Endodermal cell (in vitro differentiated cells): ENCODE measurements around the gene GRID1. TPM values are rescaled to one million over a fixed set of nuclear protein-coding genes. Genes with fewer than 3 reads are reported as not detected.

Experiments used
- DNase-seq: peaks from one replicate; pipeline ENCODE4 v3.0.0-alpha.2; 2017
- H3K27ac ChIP-seq: 2 replicates; pipeline ENCODE4 v1.5.1; 2013; ENCODE audit warnings: mild to moderate bottlenecking, low read depth, low read length, moderate library complexity
- H3K27me3 ChIP-seq: 2 replicates; pipeline ENCODE4 v1.6.1; 2013; ENCODE audit warnings: mild to moderate bottlenecking, low read length, moderate library complexity; ENCODE audit not compliant: insufficient read depth, control insufficient read depth, poor library complexity, severe bottlenecking
- H3K36me3 ChIP-seq: 2 replicates; pipeline ENCODE4 v1.7.0; 2013; ENCODE audit warnings: mild to moderate bottlenecking, low read length, moderate library complexity; ENCODE audit not compliant: control insufficient read depth, insufficient read depth
- H3K4me1 ChIP-seq: one replicate; pipeline ENCODE4 v1.7.0; 2013; ENCODE audit warnings: low read length; ENCODE audit not compliant: control insufficient read depth, insufficient read depth
- H3K4me3 ChIP-seq: 2 replicates; pipeline ENCODE4 v1.5.1; 2013; ENCODE audit warnings: mild to moderate bottlenecking, low read length, moderate library complexity
- H3K9ac ChIP-seq: 2 replicates; pipeline ENCODE4 v1.6.1; 2013; ENCODE audit warnings: mild to moderate bottlenecking, low read length, moderate library complexity; ENCODE audit not compliant: poor library complexity, severe bottlenecking; ENCODE audit errors: extremely low read depth
- H3K9me3 ChIP-seq: 2 replicates; pipeline ENCODE4 v1.6.1; 2013; ENCODE audit warnings: mild to moderate bottlenecking, low read length, moderate library complexity; ENCODE audit not compliant: control insufficient read depth
- H3K27ac Mint-ChIP-seq: 2 replicates; pipeline ENCODE4 v1.8.0; 2020; ENCODE audit warnings: mixed read lengths
- H3K27me3 Mint-ChIP-seq: 2 replicates; pipeline ENCODE4 v1.8.0; 2021; ENCODE audit warnings: mild to moderate bottlenecking, mixed read lengths; ENCODE audit not compliant: insufficient read depth
- H3K36me3 Mint-ChIP-seq: 2 replicates; pipeline ENCODE4 v1.8.0; 2020; ENCODE audit warnings: low read depth, mixed read lengths
- H3K4me1 Mint-ChIP-seq: 2 replicates; pipeline ENCODE4 v1.8.0; 2020; ENCODE audit warnings: mixed read lengths
- H3K4me3 Mint-ChIP-seq: 2 replicates; pipeline ENCODE4 v1.8.0; 2020; ENCODE audit warnings: mild to moderate bottlenecking, moderate library complexity, mixed read lengths
- H3K9me3 Mint-ChIP-seq: 2 replicates; pipeline ENCODE4 v1.8.0; 2020; ENCODE audit warnings: mild to moderate bottlenecking, mixed read lengths
- WGBS, 2 experiments: methylation state at CpG; one replicate each; pipeline versions ENCODE4 v1.1.5 to v1.1.7; 2013; ENCODE audit warnings: missing lambda C conversion rate in 2 of 2, mixed read lengths in 1 of 2; ENCODE audit not compliant: insufficient coverage in 1 of 2, insufficient read length in 1 of 2; 5-methylcytosine and 5-hydroxymethylcytosine counted together
- total RNA-seq, 2 donors: library from RNA; stranded (reverse); fragmentation: NEBNext Ultra II Directional in 1 of 2; extraction: Animal tissue kit (Norgen Biotek cat#: 25700) in 1 of 2; gene quantifications; 2 replicates in 1 of 2; 3 replicates in 1 of 2; pipeline ENCODE4 v1.2.1, GENCODE V29; 2021
- TF ChIP-seq, protein P1 (sequence below): fragments of 200-600 bp; sonication (generic); conservative IDR thresholded peaks from 2 replicates; pipeline ENCODE4 v1.5.0; 2021; ENCODE audit warnings: antibody characterized with exemption, mild to moderate bottlenecking

Gene GRID1
- total RNA-seq, 2 donors from 2014 or later = 0.13 to 0.53 TPM

GRCh38 chr10:85608706-85609105, 757.9 kb downstream of the GRID1 start:
- Mint-ChIP-seq H3K36me3 (no peaks in the 10 kb centered on the region), H3K4me3 (no peak overlapping the region), H3K27ac (no peak overlapping the region), H3K9me3 (peaks cover 2% of the 10 kb centered on the region), H3K27me3 (no peaks in the 10 kb centered on the region), H3K4me1 (peaks cover 7% of the 10 kb centered on the region)
- no peaks in the 10 kb centered on the region for H3K9me3 ChIP-seq
- no peak overlapping the region for H3K27ac ChIP-seq
- H3K36me3 ChIP-seq = no peaks in the 10 kb centered on the region
- 95% methylated on average over 3 of the region's 3 CpGs; no CpG with 5 or more reads in 1 of the 2 experiments for WGBS, 2 experiments
- no peaks in the 10 kb centered on the region for H3K4me1 ChIP-seq
- DNase-seq = peak; percentile 2
- no peak overlapping the region for H3K4me3 ChIP-seq
- H3K27me3 ChIP-seq = no peaks in the 10 kb centered on the region
- no peak overlapping the region for H3K9ac ChIP-seq
- TF ChIP-seq, protein P1, sequence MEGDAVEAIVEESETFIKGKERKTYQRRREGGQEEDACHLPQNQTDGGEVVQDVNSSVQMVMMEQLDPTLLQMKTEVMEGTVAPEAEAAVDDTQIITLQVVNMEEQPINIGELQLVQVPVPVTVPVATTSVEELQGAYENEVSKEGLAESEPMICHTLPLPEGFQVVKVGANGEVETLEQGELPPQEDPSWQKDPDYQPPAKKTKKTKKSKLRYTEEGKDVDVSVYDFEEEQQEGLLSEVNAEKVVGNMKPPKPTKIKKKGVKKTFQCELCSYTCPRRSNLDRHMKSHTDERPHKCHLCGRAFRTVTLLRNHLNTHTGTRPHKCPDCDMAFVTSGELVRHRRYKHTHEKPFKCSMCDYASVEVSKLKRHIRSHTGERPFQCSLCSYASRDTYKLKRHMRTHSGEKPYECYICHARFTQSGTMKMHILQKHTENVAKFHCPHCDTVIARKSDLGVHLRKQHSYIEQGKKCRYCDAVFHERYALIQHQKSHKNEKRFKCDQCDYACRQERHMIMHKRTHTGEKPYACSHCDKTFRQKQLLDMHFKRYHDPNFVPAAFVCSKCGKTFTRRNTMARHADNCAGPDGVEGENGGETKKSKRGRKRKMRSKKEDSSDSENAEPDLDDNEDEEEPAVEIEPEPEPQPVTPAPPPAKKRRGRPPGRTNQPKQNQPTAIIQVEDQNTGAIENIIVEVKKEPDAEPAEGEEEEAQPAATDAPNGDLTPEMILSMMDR = no peak

GRCh38 chr10:85607043-85607695, 759.4 kb downstream of the GRID1 start:
- Mint-ChIP-seq H3K36me3 (no peaks in the 10 kb centered on the region), H3K27ac (peak overlapping the region; percentile 4), H3K4me1 (peaks cover 17% of the 10 kb centered on the region), H3K4me3 (no peak overlapping the region), H3K27me3 (no peaks in the 10 kb centered on the region), H3K9me3 (peaks cover 2% of the 10 kb centered on the region)
- H3K4me1 ChIP-seq = no peaks in the 10 kb centered on the region
- no peak overlapping the region for H3K4me3 ChIP-seq
- no peak overlapping the region for H3K9ac ChIP-seq
- 94% methylated on average over 7 to 11 of the region's 11 CpGs for WGBS, 2 experiments
- H3K27me3 ChIP-seq = no peaks in the 10 kb centered on the region
- TF ChIP-seq, protein P1 = no peak
- DNase-seq = peak; percentile 33
- H3K27ac ChIP-seq = no peak overlapping the region
- H3K36me3 ChIP-seq = no peaks in the 10 kb centered on the region
- no peaks in the 10 kb centered on the region for H3K9me3 ChIP-seq

DNA sequence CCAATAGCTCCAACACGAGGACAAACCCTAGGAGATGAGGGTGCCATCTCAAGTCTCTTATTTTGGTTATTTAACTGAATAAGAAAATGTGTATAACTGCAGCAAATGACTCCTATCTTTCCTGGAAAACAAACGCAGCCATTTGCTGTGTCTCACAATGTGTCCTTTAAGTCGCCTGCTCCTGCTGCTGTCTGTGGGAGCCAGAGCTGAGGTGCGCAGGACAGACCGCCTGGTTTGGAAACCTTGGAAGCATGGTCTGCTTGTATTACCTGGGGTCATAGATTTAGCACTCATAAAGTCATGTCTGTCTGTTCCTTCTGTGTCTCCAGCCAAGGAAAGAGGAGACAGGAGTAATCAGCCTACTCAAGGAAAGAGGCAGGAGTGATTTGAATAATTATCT, 760.2 kb downstream of the GRID1 start:
- no peaks in the 10 kb centered on the region for H3K36me3 Mint-ChIP-seq
- H3K27me3 ChIP-seq = no peaks in the 10 kb centered on the region
- no peak overlapping the region for H3K27ac ChIP-seq
- H3K36me3 ChIP-seq = no peaks in the 10 kb centered on the region
- TF ChIP-seq, protein P1 = no peak
- no peak overlapping the region for H3K27ac Mint-ChIP-seq
- no peak overlapping the region for H3K4me3 Mint-ChIP-seq
- H3K4me1 Mint-ChIP-seq = peaks cover 17% of the 10 kb centered on the region
- no peak overlapping the region for H3K4me3 ChIP-seq
- H3K9me3 ChIP-seq = no peaks in the 10 kb centered on the region
- no peaks in the 10 kb centered on the region for H3K4me1 ChIP-seq
- H3K9me3 Mint-ChIP-seq = peaks cover 2% of the 10 kb centered on the region
- no peaks in the 10 kb centered on the region for H3K27me3 Mint-ChIP-seq
- peak; percentile 6 for DNase-seq
- H3K9ac ChIP-seq = no peak overlapping the region
- 90 to 100% methylated on average over 2 to 5 of the region's 5 CpGs for WGBS, 2 experiments
